ENCODE data around the gene VRTN.

GRCh38 chr14:74401504-74402241 is 53.4 kb downstream of the VRTN start:
- TF ChIP-seq, protein P1, sequence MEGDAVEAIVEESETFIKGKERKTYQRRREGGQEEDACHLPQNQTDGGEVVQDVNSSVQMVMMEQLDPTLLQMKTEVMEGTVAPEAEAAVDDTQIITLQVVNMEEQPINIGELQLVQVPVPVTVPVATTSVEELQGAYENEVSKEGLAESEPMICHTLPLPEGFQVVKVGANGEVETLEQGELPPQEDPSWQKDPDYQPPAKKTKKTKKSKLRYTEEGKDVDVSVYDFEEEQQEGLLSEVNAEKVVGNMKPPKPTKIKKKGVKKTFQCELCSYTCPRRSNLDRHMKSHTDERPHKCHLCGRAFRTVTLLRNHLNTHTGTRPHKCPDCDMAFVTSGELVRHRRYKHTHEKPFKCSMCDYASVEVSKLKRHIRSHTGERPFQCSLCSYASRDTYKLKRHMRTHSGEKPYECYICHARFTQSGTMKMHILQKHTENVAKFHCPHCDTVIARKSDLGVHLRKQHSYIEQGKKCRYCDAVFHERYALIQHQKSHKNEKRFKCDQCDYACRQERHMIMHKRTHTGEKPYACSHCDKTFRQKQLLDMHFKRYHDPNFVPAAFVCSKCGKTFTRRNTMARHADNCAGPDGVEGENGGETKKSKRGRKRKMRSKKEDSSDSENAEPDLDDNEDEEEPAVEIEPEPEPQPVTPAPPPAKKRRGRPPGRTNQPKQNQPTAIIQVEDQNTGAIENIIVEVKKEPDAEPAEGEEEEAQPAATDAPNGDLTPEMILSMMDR (IDR thresholded peaks at IDR 0.05 in 4 of 5, conservative IDR thresholded peaks at IDR 0.05 in 1 of 5): no peak
- TF ChIP-seq POLR2A (IDR thresholded peaks at IDR 0.05): no peak

Measured in gastrocnemius medialis (tissue), 4 donors.